KMS-11 (cell line): ENCODE data around the gene MAP3K21.

Source experiments
- H2AFZ ChIP-seq: fragments of 200-600 bp; sonication (generic); 2 replicates; pipeline ENCODE4 v1.6.1; 2016; ENCODE audit warnings: antibody characterized with exemption, mixed run types, low read depth
- H3K27ac ChIP-seq: fragments of 200-600 bp; sonication (generic); 2 replicates; pipeline ENCODE4 v1.6.1; 2016; ENCODE audit warnings: mild to moderate bottlenecking, mixed run types
- H3K27me3 ChIP-seq: fragments of 200-600 bp; sonication (generic); 2 replicates; pipeline ENCODE4 v1.6.1; 2017; ENCODE audit warnings: mild to moderate bottlenecking, low read depth, mixed run types, moderate library complexity; ENCODE audit not compliant: insufficient read depth
- H3K36me3 ChIP-seq: fragments of 200-600 bp; sonication (generic); 2 replicates; pipeline ENCODE4 v1.6.1; 2017; ENCODE audit warnings: mild to moderate bottlenecking, mixed run types; ENCODE audit not compliant: insufficient read depth
- H3K4me1 ChIP-seq: fragments of 200-600 bp; sonication (generic); 2 replicates; pipeline ENCODE4 v1.6.1; 2016; ENCODE audit warnings: mild to moderate bottlenecking, low read depth, mixed run types; ENCODE audit not compliant: poor library complexity, severe bottlenecking
- H3K4me2 ChIP-seq: fragments of 200-600 bp; sonication (generic); 2 replicates; pipeline ENCODE4 v1.7.0; 2016; ENCODE audit warnings: mild to moderate bottlenecking, mixed run types
- H3K4me3 ChIP-seq: fragments of 200-600 bp; sonication (generic); IDR thresholded peaks from 2 replicates; pipeline ENCODE4 v1.6.1; 2017; ENCODE audit warnings: low read depth, low read length, mixed read lengths; ENCODE audit not compliant: insufficient read depth
- H3K79me2 ChIP-seq: fragments of 200-600 bp; sonication (generic); 2 replicates; pipeline ENCODE4 v1.6.1; 2016; ENCODE audit warnings: low read depth, mixed run types; ENCODE audit not compliant: insufficient read depth
- H3K9ac ChIP-seq: fragments of 200-600 bp; sonication (generic); 2 replicates; pipeline ENCODE4 v1.6.1; 2016; ENCODE audit warnings: mild to moderate bottlenecking, mixed run types
- H4K20me1 ChIP-seq: fragments of 200-600 bp; sonication (generic); 2 replicates; pipeline ENCODE4 v1.6.1; 2016; ENCODE audit warnings: mild to moderate bottlenecking, mixed run types; ENCODE audit not compliant: insufficient read depth
- TF ChIP-seq, protein P1 (sequence below): fragments of 200-600 bp; sonication (generic); conservative IDR thresholded peaks from 2 replicates; pipeline ENCODE4 v1.6.1; 2017; ENCODE audit warnings: low read depth, mild to moderate bottlenecking, antibody characterized with exemption, low read length, moderate library complexity, mixed read lengths

The MAP3K21 gene

DNA sequence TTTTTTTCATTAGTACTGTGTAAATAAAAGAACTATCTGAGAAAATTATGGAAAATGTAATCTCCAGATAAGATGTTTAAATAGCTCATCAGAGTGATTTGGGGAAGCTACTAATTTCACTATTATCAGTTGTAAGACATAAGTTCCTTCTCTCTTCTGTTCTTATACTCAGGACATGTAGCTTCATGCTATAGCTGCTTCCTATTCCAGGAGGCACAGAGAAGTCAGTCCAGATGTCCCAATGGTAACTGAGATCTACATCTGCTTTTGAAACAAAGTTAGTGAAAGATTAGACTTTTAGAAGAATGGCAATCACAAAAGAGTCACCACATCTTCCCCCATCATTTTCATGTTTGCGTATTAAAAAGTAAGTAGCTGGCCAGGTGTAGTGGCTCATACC lies 5.6 kb downstream of the MAP3K21 start:
- peaks cover 5% of the 10 kb centered on the region; the same call in 1 of the 2 replicates for H3K79me2 ChIP-seq
- H3K27me3 ChIP-seq: no peaks in the 10 kb centered on the region
- no peak overlapping the region for H3K27ac ChIP-seq
- H3K36me3 ChIP-seq: no peaks in the 10 kb centered on the region
- H3K4me1 ChIP-seq: peaks cover 14% of the 10 kb centered on the region
- H2AFZ ChIP-seq: no peak overlapping the region
- H4K20me1 ChIP-seq: no peaks in the 10 kb centered on the region
- H3K9ac ChIP-seq: no peak overlapping the region
- H3K4me2 ChIP-seq: no peak overlapping the region
- TF ChIP-seq, protein P1, sequence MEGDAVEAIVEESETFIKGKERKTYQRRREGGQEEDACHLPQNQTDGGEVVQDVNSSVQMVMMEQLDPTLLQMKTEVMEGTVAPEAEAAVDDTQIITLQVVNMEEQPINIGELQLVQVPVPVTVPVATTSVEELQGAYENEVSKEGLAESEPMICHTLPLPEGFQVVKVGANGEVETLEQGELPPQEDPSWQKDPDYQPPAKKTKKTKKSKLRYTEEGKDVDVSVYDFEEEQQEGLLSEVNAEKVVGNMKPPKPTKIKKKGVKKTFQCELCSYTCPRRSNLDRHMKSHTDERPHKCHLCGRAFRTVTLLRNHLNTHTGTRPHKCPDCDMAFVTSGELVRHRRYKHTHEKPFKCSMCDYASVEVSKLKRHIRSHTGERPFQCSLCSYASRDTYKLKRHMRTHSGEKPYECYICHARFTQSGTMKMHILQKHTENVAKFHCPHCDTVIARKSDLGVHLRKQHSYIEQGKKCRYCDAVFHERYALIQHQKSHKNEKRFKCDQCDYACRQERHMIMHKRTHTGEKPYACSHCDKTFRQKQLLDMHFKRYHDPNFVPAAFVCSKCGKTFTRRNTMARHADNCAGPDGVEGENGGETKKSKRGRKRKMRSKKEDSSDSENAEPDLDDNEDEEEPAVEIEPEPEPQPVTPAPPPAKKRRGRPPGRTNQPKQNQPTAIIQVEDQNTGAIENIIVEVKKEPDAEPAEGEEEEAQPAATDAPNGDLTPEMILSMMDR: no peak
- no peak overlapping the region for H3K4me3 ChIP-seq

DNA sequence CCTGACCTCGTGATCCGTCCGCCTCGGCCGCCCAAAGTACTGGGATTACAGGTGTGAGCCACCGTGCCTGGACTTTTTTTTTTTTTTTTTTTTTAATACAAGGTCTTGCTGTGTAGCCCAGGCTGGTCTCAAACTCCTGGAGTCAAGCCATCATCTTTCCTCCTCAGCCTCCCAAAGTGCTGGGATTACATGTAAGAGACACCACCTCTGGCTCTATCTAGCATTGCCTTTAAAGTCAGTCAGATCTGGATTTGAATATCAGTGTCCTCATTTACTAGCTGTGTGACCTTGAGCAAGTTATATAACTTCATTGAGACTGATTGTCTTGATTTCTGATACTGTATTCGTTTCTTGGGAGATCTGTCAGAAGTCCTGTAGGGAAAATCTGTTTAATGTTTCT lies 6.6 kb downstream of the MAP3K21 start:
- Histone ChIP-seq H3K27ac (no peak overlapping the region), H2AFZ (no peak overlapping the region), H3K27me3 (no peaks in the 10 kb centered on the region), H3K4me3 (no peak overlapping the region), H3K4me2 (no peak overlapping the region), H4K20me1 (no peaks in the 10 kb centered on the region), H3K79me2 (peaks cover 5% of the 10 kb centered on the region; the same call in 1 of the 2 replicates), H3K4me1 (peaks cover 13% of the 10 kb centered on the region), H3K9ac (no peak overlapping the region), H3K36me3 (no peaks in the 10 kb centered on the region)
- TF ChIP-seq, protein P1: no peak

DNA sequence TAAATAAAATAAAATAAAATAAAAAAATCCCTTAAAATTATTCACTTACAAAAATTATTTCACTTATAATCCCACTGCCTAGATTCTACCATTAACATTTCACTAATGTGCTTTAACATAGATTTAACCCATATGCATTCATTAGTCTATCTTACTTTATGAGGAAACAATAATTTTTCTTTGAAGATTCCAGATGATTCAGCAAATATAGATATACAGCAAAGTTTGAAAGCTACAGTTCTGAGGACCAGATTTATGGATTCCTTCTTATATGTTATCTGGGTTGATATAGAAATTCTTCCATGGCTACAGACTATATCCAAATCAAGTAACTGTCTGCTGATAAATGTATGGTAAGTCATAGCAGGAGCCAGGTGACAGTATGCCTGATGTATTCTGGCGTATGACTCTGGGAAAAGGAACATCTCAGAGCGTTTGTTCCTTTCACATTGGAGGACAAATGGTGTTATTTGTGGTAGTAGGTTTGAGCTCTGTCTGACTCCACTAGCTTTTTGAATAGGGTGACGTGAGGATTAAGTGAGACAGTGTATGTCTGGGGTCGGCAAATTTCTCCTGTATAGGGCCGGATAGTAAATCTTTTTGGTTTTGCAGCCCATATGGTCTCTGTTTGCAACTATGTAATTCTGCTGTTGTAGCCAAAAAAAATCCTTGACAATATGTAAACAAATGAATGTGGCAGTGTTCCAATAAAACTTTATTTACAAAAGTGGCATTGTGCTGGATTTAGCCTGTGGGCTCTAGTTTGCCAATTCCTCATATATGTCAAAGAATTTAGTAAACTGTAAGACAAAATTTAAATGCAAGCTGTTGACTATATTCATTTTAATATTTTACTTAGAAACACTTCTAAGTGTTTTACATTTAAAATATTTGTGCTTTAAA lies 9.3 kb downstream of the MAP3K21 start:
- no peaks in the 10 kb centered on the region for H4K20me1 ChIP-seq
- H2AFZ ChIP-seq: no peak overlapping the region
- H3K4me1 ChIP-seq: no peaks in the 10 kb centered on the region
- H3K27ac ChIP-seq: no peak overlapping the region
- no peak overlapping the region for H3K9ac ChIP-seq
- no peaks in the 10 kb centered on the region for H3K27me3 ChIP-seq
- H3K4me3 ChIP-seq: no peak overlapping the region
- H3K36me3 ChIP-seq: no peaks in the 10 kb centered on the region
- TF ChIP-seq, protein P1: no peak
- no peak overlapping the region for H3K4me2 ChIP-seq
- peaks cover 5% of the 10 kb centered on the region; the same call in 1 of the 2 replicates for H3K79me2 ChIP-seq

DNA sequence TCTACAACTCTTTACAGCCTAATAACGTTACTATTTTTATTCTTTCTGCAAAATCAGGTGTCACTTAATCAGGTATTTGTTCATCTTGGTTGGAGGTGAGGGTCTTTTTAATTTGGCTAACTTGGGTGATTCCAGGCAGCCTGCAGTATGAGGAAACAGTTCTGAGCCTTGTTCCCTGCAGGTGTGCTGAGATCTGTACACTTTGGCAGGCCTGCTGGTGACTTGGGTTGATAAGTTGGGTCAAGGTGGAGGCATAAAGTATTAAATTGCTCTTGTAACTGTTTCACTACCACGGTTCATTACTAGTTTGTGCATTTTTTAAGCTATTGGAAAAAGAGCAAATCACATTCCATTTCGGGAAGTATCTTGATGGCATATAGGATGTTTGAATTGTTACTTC lies 10.0 kb downstream of the MAP3K21 start:
- TF ChIP-seq, protein P1: no peak
- Histone ChIP-seq H3K36me3 (no peaks in the 10 kb centered on the region), H2AFZ (no peak overlapping the region), H3K4me2 (no peak overlapping the region), H3K4me3 (no peak overlapping the region), H4K20me1 (no peaks in the 10 kb centered on the region), H3K4me1 (no peaks in the 10 kb centered on the region), H3K79me2 (peaks cover 5% of the 10 kb centered on the region; the same call in 1 of the 2 replicates), H3K9ac (no peak overlapping the region), H3K27ac (no peak overlapping the region), H3K27me3 (no peaks in the 10 kb centered on the region)
